ENCODE data around the gene TICAM1.

DNA sequence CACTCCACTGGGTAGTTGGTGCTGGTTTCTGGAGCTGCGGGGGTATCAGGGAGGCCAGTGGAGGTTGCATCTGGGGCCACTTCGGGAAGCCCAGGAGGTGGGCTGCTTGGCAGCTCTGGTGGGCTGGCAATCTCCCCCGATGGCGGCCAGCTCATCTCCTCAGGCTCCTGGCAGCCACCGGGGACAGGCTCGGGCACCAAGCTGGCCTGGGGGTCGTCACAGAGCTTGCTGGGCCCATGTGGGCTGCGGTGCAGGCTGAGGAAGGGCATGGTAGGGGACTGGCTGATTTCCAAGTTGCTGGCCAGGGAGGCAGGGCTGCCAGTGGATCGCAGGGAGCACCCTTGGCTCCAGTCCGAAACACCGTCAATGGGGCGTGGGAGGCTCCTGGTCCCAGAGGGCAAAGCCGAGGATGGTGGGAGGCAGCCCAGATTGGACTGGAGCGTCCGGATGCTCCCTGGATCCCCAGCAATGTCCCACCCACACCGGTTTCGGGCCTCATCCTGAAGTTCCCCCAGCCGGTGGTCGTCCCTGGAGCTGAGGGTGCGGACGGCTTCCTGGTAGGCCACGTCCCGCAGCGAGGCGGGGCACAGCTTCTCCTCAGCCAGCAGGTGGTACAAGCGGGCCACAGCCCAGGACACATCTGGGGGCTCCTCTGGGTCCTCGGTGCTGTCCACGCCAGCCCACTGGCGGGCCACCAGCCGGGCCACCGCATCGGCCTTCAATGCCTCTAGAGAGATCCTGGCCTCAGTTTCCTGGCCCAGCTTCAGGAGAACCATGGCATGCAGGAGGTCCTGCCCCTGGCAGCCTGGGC lies 13.8 kb downstream of the TICAM1 start:
- no peak for TF ChIP-seq EZH2phosphoT487 (IDR thresholded peaks at IDR 0.05; ENCODE audit: borderline replicate concordance, low read length)
- TF ChIP-seq EZH2 (IDR thresholded peaks at IDR 0.05; ENCODE audit: low read length, unreplicated experiment) = no peak

All from PC-3 (cell line).